ENCODE results near the gene PRR5. TPM values are rescaled to one million over a fixed set of nuclear protein-coding genes. Genes with fewer than 3 reads are reported as not detected.

PRR5 gene
- total and polyA plus RNA-seq, 2 donors from 2014 or later: 24.0 to 46.0 TPM

- no peak overlapping the region for H3K27ac ChIP-seq (ENCODE audit: low read depth in 2 of 2, low read length in 2 of 2)
- peaks cover 2 to 16% (median 7%) of the 10 kb centered on the region in 3 donors for H3K4me1 ChIP-seq (ENCODE audit: control insufficient read depth in 2 of 3, insufficient read depth in 2 of 3, low read depth in 1 of 3, low read length in 3 of 3)
- H3K36me3 ChIP-seq (ENCODE audit: control insufficient read depth in 2 of 3, insufficient read depth in 3 of 3, low read length in 3 of 3): no peaks in the 10 kb centered on the region
- DNase-seq: no peak
- no peak for TF ChIP-seq CTCF (IDR thresholded peaks at IDR 0.05; ENCODE audit: borderline replicate concordance, extremely low read depth, insufficient read depth)
- intact Hi-C loops (cut with DNase I): no loop called here
- H3K9me3 ChIP-seq (ENCODE audit: control insufficient read depth in 2 of 3, insufficient read depth in 1 of 3, low read length in 3 of 3): no peaks in the 10 kb centered on the region
- no peaks in the 10 kb centered on the region for H3K27me3 ChIP-seq (ENCODE audit: control insufficient read depth, insufficient read depth, low read length)
- no peak overlapping the region for H3K4me3 ChIP-seq (ENCODE audit: low read length in 3 of 3)
- no peak for FAIRE-seq
- H3K9ac ChIP-seq (ENCODE audit: low read length in 3 of 3): no peak overlapping the region
These were observed 1.5 kb upstream of the PRR5 start for GRCh38 chr22:44700456-44700855.

GRCh38 chr22:44701187-44701790 is 715 bp upstream of the PRR5 start:
- DNase-seq (no peak), FAIRE-seq (no peak)
- TF ChIP-seq CTCF (IDR thresholded peaks at IDR 0.05; ENCODE audit: borderline replicate concordance, extremely low read depth, insufficient read depth): no peak
- H3K9ac ChIP-seq (ENCODE audit: low read length in 3 of 3): no peak overlapping the region
- peaks cover 2 to 16% (median 7%) of the 10 kb centered on the region in 3 donors for H3K4me1 ChIP-seq (ENCODE audit: control insufficient read depth in 2 of 3, insufficient read depth in 2 of 3, low read depth in 1 of 3, low read length in 3 of 3)
- intact Hi-C loops (cut with DNase I): no loop called here
- H3K27me3 ChIP-seq (ENCODE audit: control insufficient read depth, insufficient read depth, low read length): no peaks in the 10 kb centered on the region
- H3K36me3 ChIP-seq (ENCODE audit: control insufficient read depth in 2 of 3, insufficient read depth in 3 of 3, low read length in 3 of 3): no peaks in the 10 kb centered on the region
- H3K27ac ChIP-seq (ENCODE audit: low read depth in 2 of 2, low read length in 2 of 2): no peak overlapping the region
- H3K9me3 ChIP-seq (ENCODE audit: control insufficient read depth in 2 of 3, insufficient read depth in 1 of 3, low read length in 3 of 3): no peaks in the 10 kb centered on the region
- no peak overlapping the region for H3K4me3 ChIP-seq (ENCODE audit: low read length in 3 of 3)

DNA sequence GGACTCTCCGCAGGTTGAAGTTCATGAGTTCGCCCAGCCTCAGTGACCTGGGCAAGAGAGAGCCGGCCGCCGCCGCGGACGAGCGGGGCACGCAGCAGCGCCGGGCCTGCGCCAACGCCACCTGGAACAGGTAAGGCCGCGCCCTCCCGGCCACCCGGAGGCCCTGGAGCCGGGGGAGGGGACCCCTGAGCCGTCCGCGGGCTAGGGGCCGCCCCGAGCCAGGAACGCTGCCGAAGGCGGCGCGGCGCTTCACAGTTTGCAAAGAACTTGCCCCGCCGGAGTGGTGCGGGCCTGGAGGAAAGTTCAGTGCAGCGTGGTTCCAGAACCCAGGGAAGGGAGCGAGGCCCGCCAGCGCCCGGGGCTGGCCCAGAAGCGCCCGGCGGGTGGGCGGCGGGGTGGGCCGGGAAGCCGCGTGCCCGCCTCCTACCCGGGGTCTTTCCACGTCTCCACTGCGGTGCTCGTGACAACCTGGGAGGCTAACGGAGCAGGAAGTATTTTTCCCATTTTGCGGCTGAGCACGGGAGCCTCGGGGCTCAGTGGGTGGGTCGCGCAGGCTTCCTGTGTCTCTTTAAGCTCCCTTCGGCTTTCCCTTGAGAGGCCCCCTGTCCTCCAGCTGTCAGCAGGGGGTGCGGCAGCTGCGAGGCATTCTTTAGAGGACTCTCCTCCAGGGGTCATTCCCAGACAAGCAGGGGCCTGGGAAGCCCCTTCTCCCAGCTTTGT is 635 bp downstream of the PRR5 start:
- Histone ChIP-seq H3K4me1 (ENCODE audit: control insufficient read depth in 2 of 3, insufficient read depth in 2 of 3, low read depth in 1 of 3, low read length in 3 of 3) (peaks cover 2 to 19% (median 7%) of the 10 kb centered on the region in 3 donors), H3K9me3 (ENCODE audit: control insufficient read depth in 2 of 3, insufficient read depth in 1 of 3, low read length in 3 of 3) (no peaks in the 10 kb centered on the region), H3K9ac (ENCODE audit: low read length in 3 of 3) (peak overlapping the region in 1 of 3 donors; percentile 41), H3K27ac (ENCODE audit: low read depth in 2 of 2, low read length in 2 of 2) (no peak overlapping the region), H3K36me3 (ENCODE audit: control insufficient read depth in 2 of 3, insufficient read depth in 3 of 3, low read length in 3 of 3) (no peaks in the 10 kb centered on the region), H3K4me3 (ENCODE audit: low read length in 3 of 3) (peak overlapping the region; percentile 38 to 55 (median 46)), H3K27me3 (ENCODE audit: control insufficient read depth, insufficient read depth, low read length) (no peaks in the 10 kb centered on the region)
- DNase-seq (peak in 4 of 5 donors; percentile 79 to 93 (median 83)), FAIRE-seq (no peak)
- intact Hi-C loops (cut with DNase I): no loop called here
- no peak for TF ChIP-seq CTCF (IDR thresholded peaks at IDR 0.05; ENCODE audit: borderline replicate concordance, extremely low read depth, insufficient read depth)
